GM15510 (cell line): ENCODE data around the gene FOXQ1.

ENCODE experiments used
- POLR2A ChIP-seq: IDR thresholded peaks from 3 replicates; pipeline ENCODE4 v1.6.1; 2011; ENCODE audit warnings: borderline replicate concordance; ENCODE audit not compliant: insufficient read length; ENCODE audit errors: extremely low read depth

FOXQ1 gene

GRCh38 chr6:1351381-1352008 is 39.6 kb downstream of the FOXQ1 start:
- TF ChIP-seq POLR2A = no peak

DNA sequence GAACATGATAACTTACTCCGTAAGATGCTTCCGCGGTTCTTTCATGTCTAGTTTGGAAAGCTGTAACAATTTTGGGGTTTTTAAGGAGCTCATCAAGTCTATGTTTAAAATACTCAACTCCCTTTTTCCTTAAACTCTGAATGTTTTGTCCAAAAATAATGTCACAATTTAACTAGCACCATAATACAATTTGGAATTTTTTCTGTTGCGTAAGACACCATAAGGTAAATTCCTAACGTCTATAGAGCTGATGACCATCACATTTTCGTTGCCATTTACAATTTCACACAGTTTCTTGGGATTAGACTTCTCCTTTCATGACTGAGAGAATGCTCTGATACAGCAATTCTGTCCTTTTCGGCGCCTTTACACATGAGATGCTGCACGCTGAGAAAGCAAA is 50.7 kb downstream of the FOXQ1 start:
- TF ChIP-seq POLR2A = no peak

GRCh38 chr6:1363298-1363697 is 51.4 kb downstream of the FOXQ1 start:
- no peak for TF ChIP-seq POLR2A

GRCh38 chr6:1363729-1364572 is 52.1 kb downstream of the FOXQ1 start:
- no peak for TF ChIP-seq POLR2A
